K562 (cell line): ENCODE measurements around the gene ACTL10. TPM values are rescaled to one million over a fixed set of nuclear protein-coding genes. Genes with fewer than 3 reads are reported as not detected.

Source experiments
- EHMT2 ChIP-seq: fragments of 450-650 bp; IDR thresholded peaks from 2 replicates; pipeline ENCODE4 v1.6.1; 2018; ENCODE audit warnings: antibody characterized with exemption
- GTF2F1 ChIP-seq: IDR thresholded peaks from 2 replicates; pipeline ENCODE4 v1.6.1; 2011; ENCODE audit warnings: low read depth, low read length, improper control_type of control experiment
- HIVEP1 ChIP-seq: fragments of 250-450 bp; sonication (Bioruptor Pico); IDR thresholded peaks from 2 replicates; pipeline ENCODE4 v1.4.0; 2020; ENCODE audit warnings: mild to moderate bottlenecking
- PCBP1 ChIP-seq: fragments of 200-400 bp; formaldehyde crosslinking; IDR thresholded peaks from 2 replicates; pipeline ENCODE4 v1.6.1; 2018; ENCODE audit warnings: mild to moderate bottlenecking, low read depth, low read length; ENCODE audit not compliant: poor library complexity, severe bottlenecking
- PCBP2 ChIP-seq: fragments of 200-400 bp; formaldehyde crosslinking; IDR thresholded peaks from 2 replicates; pipeline ENCODE4 v1.6.1; 2018; ENCODE audit warnings: low read length, low read depth, mild to moderate bottlenecking, moderate library complexity; ENCODE audit not compliant: poor library complexity, severe bottlenecking
- PHF21A ChIP-seq: fragments of 450-650 bp; IDR thresholded peaks from 2 replicates; pipeline ENCODE4 v1.6.1; 2017; ENCODE audit warnings: low read depth, borderline replicate concordance
- SAFB2 ChIP-seq: fragments of 200-400 bp; formaldehyde crosslinking; IDR thresholded peaks from 2 replicates; pipeline ENCODE4 v1.6.1; 2018; ENCODE audit warnings: borderline replicate concordance, low read length, low read depth, moderate library complexity; ENCODE audit not compliant: severe bottlenecking
- STAG1 ChIP-seq: sonication (generic); formaldehyde crosslinking; IDR thresholded peaks from 2 replicates; pipeline ENCODE4 v1.5.0; 2020; ENCODE audit warnings: missing genetic modification reagents, borderline replicate concordance
- ZKSCAN8 ChIP-seq: fragments of 200-800 bp; sonication (Bioruptor generic); IDR thresholded peaks from 2 replicates; pipeline ENCODE4 v1.6.1; 2016; ENCODE audit warnings: missing genetic modification characterization, missing compliant biosample characterization
- ZNF282 ChIP-seq: sonication (generic); formaldehyde crosslinking; IDR thresholded peaks from 2 replicates; pipeline ENCODE4 v1.8.1; 2023; ENCODE audit warnings: missing genetic modification reagents
- polyA plus RNA-seq, 8 experiments: library from polyadenylated mRNA; depleted of rRNA in 4 of 8; stranded (reverse) in 5 of 8; unstranded in 3 of 8; fragments of >200 nt; fragmentation: Nextera tagmentation in 2 of 8; fragmentation: Illumina TruSeq in 1 of 8; extraction: Ambion mirVana in 2 of 8; extraction: Trizol in 1 of 8; gene quantifications; 2 replicates each; pipeline versions ENCODE4 v1.2.1 to v1.2.3, GENCODE V29; 2011 to 2014; ENCODE audit warnings: inconsistent platforms in 1 of 8, missing spikeins in 1 of 8
- total RNA-seq, 7 experiments: library from RNA; depleted of rRNA in 6 of 7; stranded (reverse); fragments of >200 nt in 6 of 7; fragmentation: Illumina TruSeq in 2 of 7; extraction: Trizol in 2 of 7; gene quantifications; 2 replicates each; pipeline versions ENCODE4 v1.2.1 to v1.2.3, GENCODE V29; 2011 to 2021; ENCODE audit warnings: low replicate concordance in 1 of 7
- TF ChIP-seq, protein P1 (sequence below): fragments of 250-450 bp; sonication (Bioruptor Pico); IDR thresholded peaks from 2 replicates; pipeline ENCODE4 v1.8.0; 2022; ENCODE audit warnings: inconsistent platforms, mild to moderate bottlenecking, moderate library complexity, borderline replicate concordance
- TF ChIP-seq, protein P2 (sequence below): fragments of 250-450 bp; sonication (Bioruptor Pico); IDR thresholded peaks from 2 replicates; pipeline ENCODE4 v1.8.0; 2021; ENCODE audit warnings: mild to moderate bottlenecking, moderate library complexity
- TF ChIP-seq, protein P3 (sequence below): fragments of 450-650 bp; IDR thresholded peaks from 2 replicates; pipeline ENCODE4 v1.6.1; 2016; ENCODE audit warnings: mild to moderate bottlenecking, moderate library complexity

ACTL10 gene
- total and polyA plus RNA-seq, 9 of the 15 experiments (the other 6 are each of a cell fraction or from before 2014, with no cell fraction given), result 0.07 to 0.14 TPM; not detected in 7

DNA sequence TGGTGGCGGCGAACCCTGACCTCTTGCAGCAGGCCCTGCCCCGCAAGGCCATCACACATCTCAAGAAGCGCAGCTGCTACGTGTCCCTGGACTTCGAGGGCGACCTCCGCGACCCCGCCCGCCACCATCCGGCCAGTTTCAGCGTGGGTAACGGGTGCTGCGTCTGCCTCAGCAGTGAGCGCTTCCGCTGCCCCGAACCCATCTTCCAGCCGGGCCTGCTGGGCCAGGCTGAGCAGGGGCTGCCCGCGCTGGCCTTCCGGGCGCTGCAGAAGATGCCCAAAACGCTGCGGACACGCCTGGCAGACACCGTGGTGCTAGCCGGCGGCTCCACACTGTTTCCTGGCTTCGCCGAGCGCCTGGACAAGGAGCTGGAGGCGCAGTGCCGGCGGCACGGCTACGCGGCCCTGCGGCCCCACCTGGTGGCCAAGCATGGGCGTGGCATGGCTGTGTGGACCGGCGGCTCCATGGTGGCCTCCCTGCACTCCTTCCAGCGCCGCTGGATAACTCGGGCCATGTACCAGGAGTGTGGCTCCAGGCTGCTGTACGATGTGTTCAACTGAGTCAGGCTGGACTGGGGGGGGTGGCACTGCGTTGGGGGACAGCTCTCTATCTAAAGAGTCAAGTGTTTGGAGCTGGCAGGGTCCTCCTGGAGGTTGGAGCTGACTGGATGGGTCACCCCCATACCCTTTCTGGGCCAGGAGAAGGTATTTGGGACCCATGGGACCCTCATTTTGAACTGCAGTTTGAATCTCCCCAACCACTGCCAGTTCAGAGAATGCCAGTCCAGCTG lies 1.1 kb downstream of the ACTL10 start (continued):
- TF ChIP-seq, protein P1, sequence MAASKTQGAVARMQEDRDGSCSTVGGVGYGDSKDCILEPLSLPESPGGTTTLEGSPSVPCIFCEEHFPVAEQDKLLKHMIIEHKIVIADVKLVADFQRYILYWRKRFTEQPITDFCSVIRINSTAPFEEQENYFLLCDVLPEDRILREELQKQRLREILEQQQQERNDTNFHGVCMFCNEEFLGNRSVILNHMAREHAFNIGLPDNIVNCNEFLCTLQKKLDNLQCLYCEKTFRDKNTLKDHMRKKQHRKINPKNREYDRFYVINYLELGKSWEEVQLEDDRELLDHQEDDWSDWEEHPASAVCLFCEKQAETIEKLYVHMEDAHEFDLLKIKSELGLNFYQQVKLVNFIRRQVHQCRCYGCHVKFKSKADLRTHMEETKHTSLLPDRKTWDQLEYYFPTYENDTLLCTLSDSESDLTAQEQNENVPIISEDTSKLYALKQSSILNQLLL (CRISPR knock-in tag), result no peak
- TF ChIP-seq STAG1 (CRISPR knock-in tag) (no peak), EHMT2 (no peak), GTF2F1 (no peak), PHF21A (no peak), ZKSCAN8 (CRISPR knock-in tag) (no peak), ZNF282 (CRISPR knock-in tag) (no peak), HIVEP1 (no peak), PCBP2 (no peak), SAFB2 (no peak), PCBP1 (peak; percentile 54)
- TF ChIP-seq, protein P2, sequence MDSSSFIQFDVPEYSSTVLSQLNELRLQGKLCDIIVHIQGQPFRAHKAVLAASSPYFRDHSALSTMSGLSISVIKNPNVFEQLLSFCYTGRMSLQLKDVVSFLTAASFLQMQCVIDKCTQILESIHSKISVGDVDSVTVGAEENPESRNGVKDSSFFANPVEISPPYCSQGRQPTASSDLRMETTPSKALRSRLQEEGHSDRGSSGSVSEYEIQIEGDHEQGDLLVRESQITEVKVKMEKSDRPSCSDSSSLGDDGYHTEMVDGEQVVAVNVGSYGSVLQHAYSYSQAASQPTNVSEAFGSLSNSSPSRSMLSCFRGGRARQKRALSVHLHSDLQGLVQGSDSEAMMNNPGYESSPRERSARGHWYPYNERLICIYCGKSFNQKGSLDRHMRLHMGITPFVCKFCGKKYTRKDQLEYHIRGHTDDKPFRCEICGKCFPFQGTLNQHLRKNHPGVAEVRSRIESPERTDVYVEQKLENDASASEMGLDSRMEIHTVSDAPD, result peak; percentile 97
- TF ChIP-seq, protein P3, sequence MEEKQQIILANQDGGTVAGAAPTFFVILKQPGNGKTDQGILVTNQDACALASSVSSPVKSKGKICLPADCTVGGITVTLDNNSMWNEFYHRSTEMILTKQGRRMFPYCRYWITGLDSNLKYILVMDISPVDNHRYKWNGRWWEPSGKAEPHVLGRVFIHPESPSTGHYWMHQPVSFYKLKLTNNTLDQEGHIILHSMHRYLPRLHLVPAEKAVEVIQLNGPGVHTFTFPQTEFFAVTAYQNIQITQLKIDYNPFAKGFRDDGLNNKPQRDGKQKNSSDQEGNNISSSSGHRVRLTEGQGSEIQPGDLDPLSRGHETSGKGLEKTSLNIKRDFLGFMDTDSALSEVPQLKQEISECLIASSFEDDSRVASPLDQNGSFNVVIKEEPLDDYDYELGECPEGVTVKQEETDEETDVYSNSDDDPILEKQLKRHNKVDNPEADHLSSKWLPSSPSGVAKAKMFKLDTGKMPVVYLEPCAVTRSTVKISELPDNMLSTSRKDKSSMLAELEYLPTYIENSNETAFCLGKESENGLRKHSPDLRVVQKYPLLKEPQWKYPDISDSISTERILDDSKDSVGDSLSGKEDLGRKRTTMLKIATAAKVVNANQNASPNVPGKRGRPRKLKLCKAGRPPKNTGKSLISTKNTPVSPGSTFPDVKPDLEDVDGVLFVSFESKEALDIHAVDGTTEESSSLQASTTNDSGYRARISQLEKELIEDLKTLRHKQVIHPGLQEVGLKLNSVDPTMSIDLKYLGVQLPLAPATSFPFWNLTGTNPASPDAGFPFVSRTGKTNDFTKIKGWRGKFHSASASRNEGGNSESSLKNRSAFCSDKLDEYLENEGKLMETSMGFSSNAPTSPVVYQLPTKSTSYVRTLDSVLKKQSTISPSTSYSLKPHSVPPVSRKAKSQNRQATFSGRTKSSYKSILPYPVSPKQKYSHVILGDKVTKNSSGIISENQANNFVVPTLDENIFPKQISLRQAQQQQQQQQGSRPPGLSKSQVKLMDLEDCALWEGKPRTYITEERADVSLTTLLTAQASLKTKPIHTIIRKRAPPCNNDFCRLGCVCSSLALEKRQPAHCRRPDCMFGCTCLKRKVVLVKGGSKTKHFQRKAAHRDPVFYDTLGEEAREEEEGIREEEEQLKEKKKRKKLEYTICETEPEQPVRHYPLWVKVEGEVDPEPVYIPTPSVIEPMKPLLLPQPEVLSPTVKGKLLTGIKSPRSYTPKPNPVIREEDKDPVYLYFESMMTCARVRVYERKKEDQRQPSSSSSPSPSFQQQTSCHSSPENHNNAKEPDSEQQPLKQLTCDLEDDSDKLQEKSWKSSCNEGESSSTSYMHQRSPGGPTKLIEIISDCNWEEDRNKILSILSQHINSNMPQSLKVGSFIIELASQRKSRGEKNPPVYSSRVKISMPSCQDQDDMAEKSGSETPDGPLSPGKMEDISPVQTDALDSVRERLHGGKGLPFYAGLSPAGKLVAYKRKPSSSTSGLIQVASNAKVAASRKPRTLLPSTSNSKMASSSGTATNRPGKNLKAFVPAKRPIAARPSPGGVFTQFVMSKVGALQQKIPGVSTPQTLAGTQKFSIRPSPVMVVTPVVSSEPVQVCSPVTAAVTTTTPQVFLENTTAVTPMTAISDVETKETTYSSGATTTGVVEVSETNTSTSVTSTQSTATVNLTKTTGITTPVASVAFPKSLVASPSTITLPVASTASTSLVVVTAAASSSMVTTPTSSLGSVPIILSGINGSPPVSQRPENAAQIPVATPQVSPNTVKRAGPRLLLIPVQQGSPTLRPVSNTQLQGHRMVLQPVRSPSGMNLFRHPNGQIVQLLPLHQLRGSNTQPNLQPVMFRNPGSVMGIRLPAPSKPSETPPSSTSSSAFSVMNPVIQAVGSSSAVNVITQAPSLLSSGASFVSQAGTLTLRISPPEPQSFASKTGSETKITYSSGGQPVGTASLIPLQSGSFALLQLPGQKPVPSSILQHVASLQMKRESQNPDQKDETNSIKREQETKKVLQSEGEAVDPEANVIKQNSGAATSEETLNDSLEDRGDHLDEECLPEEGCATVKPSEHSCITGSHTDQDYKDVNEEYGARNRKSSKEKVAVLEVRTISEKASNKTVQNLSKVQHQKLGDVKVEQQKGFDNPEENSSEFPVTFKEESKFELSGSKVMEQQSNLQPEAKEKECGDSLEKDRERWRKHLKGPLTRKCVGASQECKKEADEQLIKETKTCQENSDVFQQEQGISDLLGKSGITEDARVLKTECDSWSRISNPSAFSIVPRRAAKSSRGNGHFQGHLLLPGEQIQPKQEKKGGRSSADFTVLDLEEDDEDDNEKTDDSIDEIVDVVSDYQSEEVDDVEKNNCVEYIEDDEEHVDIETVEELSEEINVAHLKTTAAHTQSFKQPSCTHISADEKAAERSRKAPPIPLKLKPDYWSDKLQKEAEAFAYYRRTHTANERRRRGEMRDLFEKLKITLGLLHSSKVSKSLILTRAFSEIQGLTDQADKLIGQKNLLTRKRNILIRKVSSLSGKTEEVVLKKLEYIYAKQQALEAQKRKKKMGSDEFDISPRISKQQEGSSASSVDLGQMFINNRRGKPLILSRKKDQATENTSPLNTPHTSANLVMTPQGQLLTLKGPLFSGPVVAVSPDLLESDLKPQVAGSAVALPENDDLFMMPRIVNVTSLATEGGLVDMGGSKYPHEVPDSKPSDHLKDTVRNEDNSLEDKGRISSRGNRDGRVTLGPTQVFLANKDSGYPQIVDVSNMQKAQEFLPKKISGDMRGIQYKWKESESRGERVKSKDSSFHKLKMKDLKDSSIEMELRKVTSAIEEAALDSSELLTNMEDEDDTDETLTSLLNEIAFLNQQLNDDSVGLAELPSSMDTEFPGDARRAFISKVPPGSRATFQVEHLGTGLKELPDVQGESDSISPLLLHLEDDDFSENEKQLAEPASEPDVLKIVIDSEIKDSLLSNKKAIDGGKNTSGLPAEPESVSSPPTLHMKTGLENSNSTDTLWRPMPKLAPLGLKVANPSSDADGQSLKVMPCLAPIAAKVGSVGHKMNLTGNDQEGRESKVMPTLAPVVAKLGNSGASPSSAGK, result no peak
